ENCODE data around the gene SNAI1.
"Not testable (repeated sequence)": the region's sequence is repeated elsewhere in the genome, so short reads cannot be mapped to it uniquely, and the experiment has no call there.

DNA sequence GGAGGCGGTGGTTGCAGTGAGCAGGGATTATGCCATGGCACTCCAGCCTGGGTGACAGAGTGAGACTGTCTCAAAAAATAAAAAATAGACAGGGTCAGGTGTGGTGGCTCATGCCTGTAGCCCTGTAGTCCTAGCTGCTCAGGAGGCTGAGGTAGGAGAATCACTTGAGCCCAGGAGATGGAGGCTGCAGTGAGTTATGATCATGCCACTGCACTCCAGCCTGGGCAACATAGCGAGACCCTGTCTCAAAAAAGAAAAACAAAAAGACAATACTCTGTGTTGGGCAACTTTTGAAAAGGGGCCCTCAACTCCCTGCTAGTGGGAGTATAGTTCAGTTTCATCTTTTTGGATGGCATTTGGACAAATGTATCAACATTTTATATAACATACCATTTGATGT is 5.0 kb upstream of the SNAI1 start:
- not testable (repeated sequence) for TF ChIP-seq POLR2AphosphoS5 (IDR thresholded peaks at IDR 0.05; ENCODE audit: low read depth, low read length)
- TF ChIP-seq, protein P1, sequence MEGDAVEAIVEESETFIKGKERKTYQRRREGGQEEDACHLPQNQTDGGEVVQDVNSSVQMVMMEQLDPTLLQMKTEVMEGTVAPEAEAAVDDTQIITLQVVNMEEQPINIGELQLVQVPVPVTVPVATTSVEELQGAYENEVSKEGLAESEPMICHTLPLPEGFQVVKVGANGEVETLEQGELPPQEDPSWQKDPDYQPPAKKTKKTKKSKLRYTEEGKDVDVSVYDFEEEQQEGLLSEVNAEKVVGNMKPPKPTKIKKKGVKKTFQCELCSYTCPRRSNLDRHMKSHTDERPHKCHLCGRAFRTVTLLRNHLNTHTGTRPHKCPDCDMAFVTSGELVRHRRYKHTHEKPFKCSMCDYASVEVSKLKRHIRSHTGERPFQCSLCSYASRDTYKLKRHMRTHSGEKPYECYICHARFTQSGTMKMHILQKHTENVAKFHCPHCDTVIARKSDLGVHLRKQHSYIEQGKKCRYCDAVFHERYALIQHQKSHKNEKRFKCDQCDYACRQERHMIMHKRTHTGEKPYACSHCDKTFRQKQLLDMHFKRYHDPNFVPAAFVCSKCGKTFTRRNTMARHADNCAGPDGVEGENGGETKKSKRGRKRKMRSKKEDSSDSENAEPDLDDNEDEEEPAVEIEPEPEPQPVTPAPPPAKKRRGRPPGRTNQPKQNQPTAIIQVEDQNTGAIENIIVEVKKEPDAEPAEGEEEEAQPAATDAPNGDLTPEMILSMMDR (IDR thresholded peaks at IDR 0.05): not testable (repeated sequence)

All from Panc1 (cell line).